Tongue (tissue), 2 donors: ENCODE data around the gene GPAT3. TPM values are rescaled to one million over a fixed set of nuclear protein-coding genes. Genes with fewer than 3 reads are reported as not detected.
A peak's percentile ranks its signal among the peaks of the same experiment; 100 is the strongest.
"Not testable (repeated sequence)": the region's sequence is repeated elsewhere in the genome, so short reads cannot be mapped to it uniquely, and the experiment has no call there.

Source experiments
- DNase-seq: peaks from one replicate; pipeline ENCODE4 v3.0.0-alpha.2; 2015
- total RNA-seq: library from RNA; depleted of rRNA; stranded (reverse); fragments of >200 nt; gene quantifications from one replicate; pipeline ENCODE4 v1.2.3, GENCODE V29; 2014

GPAT3 gene
- total RNA-seq = 27.8 TPM

DNA sequence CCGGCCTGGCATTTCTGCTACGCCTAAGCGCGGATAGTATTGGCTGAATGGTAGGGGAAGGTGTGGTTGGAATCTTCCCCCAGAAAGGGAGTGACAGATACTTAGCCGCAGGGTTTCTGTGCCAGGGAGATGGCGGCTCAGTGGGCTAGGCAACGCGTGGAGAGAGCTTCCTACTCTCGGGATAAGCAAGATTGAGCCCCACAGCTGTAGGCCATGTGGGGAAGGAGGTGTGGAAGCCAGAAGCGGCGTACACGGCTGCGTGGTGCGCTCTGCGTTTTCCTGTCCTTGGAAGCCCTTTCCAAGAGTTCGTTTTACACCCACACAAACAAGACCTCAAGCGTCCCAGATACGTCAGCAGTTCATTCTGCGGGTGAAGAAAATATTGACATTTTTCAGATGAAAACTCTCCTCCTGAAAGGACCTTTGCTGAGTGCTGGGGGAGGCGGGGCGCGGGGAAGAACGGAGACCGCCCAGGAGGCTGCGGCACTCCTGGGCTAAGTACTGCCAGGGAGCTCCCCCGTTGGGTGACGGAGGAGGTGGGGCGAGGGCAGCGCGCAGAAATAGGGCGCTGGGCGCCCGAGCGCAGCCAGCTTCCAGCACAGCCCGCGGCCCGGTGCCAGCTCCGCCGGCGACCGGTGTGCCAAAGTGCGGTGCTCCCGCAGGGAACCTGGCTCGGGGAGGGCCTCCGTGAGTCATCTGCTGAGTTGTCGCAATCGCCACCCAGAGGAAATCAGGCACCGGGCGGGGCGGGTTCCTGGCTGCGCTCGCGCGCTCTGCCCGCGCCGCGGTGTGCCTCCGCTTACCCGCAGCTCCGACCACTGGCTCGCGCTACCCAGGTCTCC is at the start of gene GPAT3:
Gene GPAT3 (plus strand): TSS at position 589 of the 842 bp plus-strand sequence. CDS start 515 bp downstream, outside the sequence.
- peak; percentile 75 for DNase-seq

DNA sequence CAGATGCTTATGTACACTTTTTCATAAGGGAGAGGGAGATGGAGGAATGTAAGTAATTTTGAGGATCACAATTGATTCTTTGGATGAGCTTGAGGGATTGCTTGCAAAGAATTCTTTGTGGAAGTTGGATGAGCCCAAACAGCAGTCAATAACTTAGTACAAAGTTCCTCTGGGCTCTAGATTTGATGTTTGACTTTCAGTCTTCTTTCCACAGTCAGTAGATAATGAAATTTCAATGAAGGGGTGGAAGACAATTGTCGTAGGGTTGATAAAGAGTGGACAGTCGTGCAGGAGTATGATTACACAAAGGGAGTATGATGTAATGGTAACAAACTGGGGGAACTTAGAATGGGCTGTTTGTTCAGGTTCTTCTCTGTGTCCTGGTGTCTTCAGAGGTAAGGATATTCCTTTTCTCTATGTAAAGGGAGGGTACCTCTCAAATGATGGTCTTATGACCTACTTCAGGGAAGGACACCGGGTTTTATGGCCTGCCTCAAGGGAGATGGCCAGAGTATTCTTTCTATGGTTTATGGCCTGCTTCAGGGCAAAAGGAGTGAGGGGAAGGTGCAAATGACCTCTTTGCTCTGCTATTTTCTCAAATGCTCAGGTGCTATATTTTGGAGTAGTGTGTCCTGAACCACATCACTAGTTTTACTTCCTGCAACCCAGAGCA is 49.3 kb upstream of the GPAT3 start:
- no peak for DNase-seq

DNA sequence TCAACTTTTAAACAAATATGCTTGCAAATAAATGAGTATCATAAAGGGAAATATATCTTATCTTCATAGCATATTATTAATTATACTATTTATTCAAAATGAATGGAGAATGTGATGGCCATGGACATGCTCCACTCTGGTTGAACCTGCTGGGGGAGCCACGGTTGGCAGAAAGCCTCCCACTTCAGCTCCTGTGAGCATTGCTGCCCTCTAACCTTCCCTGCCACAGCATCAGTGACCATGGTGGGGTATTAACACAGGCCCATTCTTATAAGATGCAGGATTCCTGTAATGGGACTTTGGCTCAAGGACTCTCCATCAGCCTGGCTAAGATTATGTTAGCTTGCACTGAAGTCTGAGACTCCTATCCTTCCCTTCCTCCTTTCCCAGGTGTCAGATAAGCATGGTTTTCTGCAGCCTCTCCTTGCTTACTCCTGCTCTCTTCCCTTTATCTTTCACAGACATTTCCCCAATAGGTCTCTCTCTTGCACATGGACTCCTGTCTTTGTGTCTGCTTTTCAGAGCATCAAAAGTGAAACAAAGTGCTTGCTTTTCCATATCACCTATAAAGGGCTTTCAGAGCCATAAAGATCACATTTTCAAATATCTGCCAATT is 46.1 kb upstream of the GPAT3 start:
- DNase-seq = no peak

DNA sequence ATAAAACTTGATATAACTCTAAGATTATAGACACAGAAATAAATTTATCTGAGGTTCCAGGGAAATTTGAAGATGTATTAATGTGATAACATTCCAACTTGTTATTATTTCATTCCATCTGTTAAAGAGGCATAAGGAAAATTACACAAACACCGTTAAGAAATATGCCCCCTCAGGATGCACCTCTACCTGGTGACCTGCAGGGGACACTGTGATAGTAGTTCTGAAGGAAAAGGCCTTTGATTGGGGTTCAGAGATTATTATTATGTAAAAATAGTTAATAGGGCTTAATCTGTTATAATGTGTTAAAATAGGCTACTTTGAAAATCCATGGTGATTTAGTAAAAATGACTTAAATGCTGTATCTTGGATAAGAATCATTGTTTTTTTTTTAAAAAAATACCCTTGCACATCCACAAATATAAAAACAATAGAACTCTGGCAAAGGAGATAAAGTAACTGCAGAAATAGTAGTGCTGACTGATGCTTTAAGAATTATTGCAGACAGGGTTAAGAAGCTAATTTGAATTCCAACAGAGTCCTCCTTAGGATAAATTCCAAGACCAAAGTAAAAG is 44.9 kb upstream of the GPAT3 start:
- DNase-seq = peak; percentile 27

DNA sequence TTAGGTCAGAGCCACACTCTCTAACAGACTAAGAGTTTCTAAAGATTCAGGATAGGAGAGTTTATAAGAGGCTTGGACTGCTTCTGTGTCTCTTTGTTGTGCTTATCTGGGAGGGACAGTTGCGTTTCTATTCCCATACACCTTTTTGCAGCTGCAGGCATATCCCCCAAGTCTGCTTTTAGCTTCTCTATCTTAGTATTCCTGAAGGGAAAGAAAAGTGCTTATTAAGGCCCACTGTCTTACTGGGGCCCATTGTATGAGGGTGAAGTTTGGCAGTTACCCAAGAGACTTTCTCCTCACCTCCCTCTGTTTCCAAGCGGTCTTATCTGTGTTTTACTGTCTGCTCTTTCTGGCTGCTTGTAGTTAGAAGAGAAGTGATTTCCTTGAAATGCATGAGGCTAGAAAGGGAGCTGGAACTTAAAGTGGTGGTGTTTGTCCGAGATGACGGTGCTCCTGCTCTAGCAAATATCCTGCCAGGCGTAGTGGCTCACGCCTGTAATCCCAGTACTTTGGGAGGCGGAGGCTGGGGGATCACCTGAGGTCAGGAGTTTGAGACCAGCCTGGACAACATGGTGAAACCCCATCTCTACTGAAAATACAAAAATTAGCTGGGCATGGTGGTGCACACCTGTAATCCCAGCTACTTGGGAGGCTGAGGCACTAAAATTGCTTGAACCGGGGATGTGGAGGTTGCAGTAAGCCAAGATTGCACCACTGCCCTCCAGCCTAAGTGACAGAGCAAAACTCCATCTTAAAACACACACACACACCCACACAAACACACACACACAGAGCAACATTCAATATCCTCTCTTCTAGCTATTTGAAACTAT is 39.6 kb upstream of the GPAT3 start:
- DNase-seq = not testable (repeated sequence)

DNA sequence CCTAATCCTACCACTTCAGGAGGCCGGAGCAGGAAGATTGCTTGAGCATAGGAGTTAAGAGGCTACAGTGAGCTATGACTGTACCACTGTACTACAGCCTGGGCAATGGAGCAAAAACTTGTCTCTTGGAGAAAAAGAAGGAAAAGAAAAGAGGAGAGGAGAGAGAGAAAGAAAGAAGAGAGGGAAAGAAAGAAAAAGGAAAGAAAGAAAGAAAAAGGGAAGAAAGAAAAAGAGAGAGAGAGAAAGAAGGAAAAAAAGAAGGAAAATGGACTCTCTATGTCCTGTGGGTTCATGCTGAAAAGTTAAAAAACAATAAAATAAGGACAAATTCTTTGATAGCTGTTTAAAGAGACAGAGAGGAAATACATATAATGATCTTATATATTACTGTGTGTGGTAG is 37.7 kb upstream of the GPAT3 start:
- no peak for DNase-seq

DNA sequence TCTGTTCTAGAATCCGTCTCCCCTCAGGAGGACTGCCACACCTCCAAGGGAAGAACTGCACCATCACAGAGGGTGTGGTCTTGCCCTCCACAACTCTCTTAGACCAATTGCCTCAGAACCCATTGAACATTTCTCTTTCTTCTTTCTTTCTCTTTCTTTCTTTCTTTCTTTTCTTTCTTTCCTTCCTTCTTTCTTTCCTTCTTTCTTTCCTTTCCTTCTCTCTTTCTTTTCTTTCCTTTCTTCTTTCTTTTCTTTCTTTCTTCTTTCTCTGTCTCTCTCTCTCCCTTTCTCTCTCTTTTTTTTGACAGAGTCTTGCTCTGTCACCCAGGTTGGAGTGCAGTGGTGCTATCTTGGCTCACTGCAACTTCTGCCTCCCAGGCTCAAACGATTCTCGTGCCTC is 34.2 kb upstream of the GPAT3 start:
- DNase-seq = not testable (repeated sequence)

DNA sequence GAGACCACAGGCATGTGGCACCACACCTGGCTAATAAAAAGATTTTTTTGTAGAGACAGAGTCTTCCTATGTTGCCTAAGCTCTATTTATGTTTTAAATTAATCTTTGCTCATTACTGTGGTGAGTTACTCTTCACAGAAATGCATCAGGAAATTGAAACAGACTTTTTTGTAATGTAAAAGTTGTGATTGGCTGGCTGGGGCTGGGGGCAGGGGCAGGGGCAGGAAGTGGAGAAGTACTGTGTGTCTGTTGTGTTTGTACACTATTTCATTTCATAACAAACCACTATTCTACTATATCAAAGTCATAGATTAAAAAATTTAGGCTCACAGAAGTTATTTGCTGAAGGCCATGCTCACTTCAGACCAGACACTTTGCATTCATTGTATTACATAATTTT is 31.9 kb upstream of the GPAT3 start:
- DNase-seq = no peak

DNA sequence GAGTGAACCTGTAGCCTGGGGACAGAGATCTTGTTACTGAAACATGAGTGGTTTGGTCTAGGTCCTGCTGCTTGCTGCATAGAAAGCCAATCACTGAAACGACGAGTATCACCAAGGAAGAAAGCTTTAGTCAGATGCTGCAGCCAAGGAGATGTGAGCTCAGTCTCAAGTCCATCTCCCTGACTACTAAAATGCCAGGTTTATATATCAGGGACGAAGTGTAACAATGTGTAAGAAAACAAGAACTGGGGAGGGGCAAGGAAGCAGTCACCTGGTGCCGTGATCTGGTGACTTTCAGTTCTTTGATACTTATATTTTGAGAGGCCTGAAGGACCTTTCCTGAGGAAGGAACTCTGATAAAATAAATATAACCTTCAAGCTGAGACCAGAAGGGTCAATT is 31.4 kb upstream of the GPAT3 start:
- no peak for DNase-seq

DNA sequence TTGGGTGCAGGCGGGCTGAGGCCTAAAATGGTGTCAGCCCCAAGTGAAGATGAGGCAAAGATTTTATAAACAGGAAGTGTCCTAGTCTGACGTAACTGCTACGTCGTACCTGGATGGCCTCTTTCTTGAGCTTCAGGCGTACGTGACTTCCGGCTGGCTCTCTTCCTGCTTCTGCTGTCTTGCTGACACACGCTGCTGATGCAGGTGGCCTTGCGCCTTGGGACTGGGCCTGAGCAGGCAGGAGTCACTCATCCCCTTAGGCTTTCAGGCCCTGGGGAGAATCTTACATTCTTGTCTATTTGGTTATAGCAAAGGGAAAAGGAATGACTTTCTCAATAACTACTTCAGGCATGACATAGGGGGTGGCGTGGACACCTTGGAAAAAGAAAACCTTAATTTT is 30.9 kb upstream of the GPAT3 start:
- no peak for DNase-seq

DNA sequence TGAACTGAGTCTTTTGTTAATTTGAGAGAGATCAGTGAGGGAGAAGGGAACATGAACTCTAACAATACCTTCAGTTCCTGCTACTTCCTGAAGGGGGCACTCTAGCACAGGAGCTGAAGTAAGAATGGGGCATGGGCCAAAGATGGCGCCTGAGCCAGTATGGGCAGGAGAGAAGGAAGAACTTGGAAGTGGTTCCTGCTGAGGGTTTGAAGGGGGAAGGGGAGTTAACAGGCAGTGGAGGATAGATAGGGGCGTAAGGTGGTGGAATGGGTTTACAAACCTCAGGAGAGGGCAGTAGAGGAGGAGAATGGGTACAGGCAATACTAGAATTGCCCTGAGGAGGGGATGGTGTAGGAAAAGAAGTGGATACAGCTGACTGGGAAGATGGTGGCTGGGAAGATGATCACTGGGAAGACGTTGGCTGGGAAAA is 26.7 kb upstream of the GPAT3 start:
- DNase-seq = peak; percentile 7

DNA sequence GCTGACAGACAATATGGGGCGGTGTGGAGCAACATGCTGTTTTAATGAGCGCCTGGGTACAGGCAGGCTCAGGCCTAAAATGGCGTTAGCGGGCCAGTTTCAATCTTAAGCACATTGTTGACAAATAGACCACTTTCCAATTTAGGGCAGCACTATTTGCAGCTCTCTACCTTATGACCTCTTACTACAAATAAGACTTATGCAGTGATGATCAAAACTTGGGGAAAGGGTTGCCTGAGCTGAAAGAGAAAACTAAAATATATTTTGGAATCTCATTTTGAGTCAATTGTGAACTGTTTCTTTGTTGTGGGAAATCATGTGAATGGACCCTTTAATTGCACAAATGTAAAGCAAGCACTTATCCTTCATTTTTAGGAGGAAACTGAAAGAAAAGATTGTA is 25.5 kb upstream of the GPAT3 start:
- no peak for DNase-seq

DNA sequence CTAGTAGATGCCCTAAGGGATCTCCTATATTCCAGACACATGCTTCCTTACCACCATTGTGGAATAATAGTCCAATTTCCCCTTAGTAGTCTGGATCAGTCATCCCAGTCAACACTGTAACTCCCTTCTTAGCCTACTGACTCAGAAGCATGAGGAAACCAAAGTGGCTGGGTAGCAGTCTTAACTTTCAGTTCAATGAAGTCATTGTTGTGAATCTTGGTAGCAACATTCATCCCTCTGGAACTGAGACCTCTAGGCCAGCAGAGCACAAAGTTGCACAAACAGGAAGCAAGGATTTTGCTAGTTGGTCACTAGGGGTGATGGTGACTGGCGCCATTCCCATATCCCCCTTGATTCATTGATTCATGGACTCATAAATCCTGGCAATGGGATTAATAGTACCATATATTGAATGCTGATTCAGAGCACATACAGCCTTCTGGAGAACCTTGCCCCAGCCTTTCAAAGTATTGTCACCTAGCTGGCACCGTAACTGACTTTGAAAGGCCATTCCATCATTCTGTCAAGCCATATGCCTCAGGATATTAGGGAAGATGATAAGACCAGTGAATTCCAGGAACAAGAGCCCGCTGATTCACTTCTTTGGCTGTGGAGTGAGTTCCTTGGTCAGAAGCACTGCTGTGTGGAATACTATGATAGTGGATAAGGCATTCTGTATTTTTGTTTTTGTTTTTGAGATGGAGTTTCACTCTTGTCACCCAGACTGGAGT is 19.7 kb upstream of the GPAT3 start:
- DNase-seq = no peak

DNA sequence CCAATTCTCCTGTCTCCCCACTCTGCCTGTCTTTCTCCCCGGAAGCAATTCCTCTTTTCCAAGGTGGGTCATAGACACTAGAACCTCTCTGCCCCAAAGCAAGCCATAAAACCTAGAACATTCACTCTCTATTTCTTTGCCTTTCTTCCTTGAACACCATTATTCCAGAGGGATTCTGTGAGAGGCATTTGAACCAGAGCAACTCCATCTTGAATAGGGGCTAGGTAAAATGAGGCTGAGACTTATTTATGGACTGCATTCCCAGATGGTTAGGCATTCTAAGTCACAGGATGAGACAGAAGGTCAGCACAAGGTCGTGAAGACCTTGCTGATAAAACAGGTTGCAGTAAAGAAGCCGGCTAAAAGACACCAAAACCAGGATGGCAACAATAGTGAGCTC is 13.7 kb upstream of the GPAT3 start:
- DNase-seq = no peak

DNA sequence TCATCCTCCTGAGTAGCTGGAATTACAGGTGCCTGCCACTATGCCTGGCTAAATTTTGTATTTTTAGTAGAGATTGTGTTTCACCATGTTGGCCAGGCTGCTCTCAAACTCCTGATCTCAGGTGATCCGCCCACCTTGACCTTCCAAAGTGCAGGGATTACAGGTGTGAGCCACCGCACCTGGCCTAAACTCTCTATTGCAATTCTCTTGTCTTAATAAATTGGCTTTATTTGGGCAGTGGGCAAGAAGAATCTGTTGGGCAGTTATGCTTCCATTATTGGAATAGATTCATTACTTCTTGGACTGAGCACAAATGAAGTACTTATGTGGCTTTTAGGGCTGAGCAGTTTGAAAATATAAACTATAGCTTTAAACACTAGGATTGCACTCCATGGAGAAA is 8.2 kb upstream of the GPAT3 start:
- no peak for DNase-seq

DNA sequence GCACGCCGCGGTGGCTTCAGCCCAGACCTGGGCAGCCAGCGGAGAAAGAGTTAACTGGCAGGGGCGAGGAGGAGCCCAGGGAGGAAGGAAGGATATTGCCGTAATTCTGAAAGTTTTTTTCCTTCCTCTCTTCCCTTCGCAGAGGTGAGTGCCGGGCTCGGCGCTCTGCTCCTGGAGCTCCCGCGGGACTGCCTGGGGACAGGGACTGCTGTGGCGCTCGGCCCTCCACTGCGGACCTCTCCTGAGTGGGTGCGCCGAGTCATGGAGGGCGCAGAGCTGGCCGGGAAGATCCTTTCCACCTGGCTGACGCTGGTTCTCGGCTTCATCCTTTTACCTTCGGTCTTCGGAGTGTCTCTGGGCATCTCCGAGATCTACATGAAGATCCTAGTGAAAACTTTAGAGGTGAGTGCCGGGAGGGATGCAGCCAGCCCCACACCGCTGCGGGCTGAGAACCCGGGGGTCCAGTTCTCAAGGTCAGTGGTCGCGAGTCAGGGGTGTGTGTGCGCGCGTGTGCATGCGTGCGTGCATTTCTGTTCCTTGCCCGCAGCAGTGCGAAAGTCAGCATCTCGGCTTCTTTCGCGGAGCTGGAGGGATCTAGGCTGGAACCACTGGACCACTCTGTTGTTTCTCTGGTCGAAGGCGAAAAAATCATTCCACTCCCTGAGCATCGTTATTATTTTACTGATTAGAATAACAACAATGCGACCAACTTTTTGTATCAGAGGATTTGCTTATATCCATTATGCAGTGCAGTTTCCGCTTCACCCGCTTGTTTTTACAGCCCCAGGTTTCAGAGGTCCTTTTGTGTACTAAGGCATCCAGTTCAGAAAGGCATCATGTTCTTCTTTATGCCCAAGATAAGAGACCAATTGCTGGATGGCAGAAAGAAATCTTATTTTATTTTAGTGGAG is 709 bp downstream of the GPAT3 start:
- DNase-seq = no peak

DNA sequence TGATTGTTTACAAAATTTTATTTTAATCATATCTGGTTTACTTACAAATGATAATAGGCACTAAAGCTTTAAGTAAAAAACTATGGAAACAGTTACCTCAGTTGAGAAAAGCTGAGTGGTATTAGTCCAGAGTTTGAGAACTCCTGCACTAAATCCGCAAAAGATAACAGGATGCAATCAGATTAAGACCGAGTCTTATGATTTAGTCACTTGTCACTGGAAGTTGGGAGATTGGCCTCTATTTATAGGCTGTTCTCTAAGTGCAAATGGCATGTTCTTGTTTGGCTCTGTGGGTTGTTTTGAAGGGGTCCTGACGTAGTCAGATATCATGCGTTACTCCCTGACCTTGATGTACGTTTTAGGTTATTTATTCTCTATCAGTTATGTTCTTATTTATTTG is 6.3 kb downstream of the GPAT3 start:
- no peak for DNase-seq

DNA sequence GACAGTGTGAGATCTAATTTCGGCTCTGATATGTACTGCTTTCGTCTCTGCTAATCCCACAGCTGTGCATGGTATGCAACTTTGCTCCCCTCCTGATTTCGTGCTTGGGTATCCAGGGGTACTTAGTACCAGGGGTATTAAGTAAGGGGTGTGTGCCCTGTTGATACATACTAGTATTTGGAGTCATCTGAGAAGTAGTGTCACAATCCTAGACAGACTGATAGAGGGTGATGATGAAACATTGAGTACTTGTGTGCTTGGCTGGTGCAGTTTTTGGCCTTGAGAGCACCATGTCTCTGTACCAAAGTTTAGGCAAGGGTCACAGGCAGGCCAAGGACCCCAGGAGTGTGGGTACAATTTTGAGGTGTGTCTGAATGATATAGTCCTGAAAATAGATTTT is 10.9 kb downstream of the GPAT3 start:
- peak; percentile 46 for DNase-seq

DNA sequence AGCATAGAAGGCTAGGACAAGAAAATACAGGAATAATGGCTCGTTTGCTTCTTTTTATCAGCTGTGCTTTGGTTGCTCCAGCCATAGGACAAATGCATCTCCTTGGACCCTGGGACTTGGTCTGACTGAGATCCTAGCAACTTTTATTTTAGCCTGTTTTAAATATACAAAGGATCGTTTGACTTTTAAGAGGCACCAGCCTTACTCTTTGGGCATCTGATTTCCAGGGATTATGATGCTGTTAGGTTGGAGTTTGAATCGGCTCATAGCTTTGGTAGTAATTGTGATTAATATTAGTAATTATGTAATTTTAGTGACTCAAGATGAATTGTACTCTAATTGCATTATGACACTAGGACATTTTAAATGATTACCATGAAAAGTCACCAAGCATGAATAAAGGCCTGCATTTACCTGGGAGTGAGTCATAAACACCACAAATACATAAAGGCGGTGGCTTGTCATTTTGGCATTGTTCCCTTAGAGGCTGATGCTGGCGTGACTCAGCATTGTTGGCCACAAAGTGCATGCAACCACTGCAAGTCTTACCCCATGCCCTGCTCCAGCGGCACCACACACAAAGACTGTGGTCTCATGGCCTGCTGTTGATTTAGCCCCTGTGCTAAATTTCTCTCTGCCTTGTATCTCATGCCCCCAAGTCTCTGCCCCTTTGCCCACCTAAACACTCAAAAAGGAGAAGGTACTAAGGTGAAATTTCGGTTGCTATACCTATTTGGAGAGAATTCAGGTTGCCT is 12.4 kb downstream of the GPAT3 start:
- DNase-seq = no peak
